ENCODE results near the gene AWAT2.

GRCh38 chrX:70062961-70063550 is 13.3 kb upstream of the AWAT2 start:
- TF ChIP-seq TAL1 (IDR thresholded peaks at IDR 0.05) (no peak), SRF (CRISPR knock-in tag; IDR thresholded peaks at IDR 0.05) (no peak), CEBPZ (IDR thresholded peaks at IDR 0.05; ENCODE audit: borderline replicate concordance, low read depth, low read length) (no peak), SMC3 (conservative IDR thresholded peaks at IDR 0.05; ENCODE audit: insufficient read depth, low read depth, low read length) (no peak), SOX6 (IDR thresholded peaks at IDR 0.05) (no peak), POLR2A (conservative IDR thresholded peaks at IDR 0.05) (no peak), SMARCA4 (IDR thresholded peaks at IDR 0.05) (no peak), ZBED1 (IDR thresholded peaks at IDR 0.05) (no peak)
